Measurements from ENCODE around the gene KRTAP4-16. TPM values are rescaled to one million over a fixed set of nuclear protein-coding genes. Genes with fewer than 3 reads are reported as not detected.
"Not testable (repeated sequence)": the region's sequence is repeated elsewhere in the genome, so short reads cannot be mapped to it uniquely, and the experiment has no call there.

Gene KRTAP4-16
- total RNA-seq, 1 donor from 2014 or later, result not detected

DNA sequence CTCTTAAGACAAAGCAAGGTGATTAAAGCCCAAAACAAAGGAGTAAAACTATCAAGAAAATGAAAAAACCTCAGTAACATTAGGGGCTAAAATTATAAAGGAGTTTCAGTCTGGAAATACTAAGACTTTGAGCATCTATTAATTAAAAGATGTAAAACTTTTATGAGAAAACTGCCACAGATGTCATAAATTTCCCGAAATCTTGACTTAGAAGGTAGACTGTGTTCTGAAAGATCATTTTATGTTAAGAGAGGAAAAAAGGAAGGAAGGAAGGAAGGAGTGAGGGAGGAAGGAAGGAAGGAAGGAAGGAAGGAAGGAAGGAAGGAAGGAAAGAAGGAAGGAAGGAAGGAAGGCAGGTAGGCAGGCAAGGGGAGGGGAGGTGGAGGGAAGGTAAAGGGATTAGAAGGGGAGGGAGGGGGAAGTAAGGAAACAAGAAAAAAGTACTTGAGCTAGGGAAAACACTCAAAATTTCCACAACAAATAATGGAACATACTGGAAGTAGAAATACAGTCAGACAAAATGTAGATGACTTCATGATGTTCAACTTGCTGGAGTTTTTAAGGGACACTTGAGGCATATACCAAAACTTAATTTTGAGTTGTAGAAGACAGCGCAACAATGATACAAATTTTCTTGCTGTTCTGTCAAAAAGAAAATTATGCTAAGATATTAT lies 45.7 kb upstream of the KRTAP4-16 start:
- peaks cover 17% of the 10 kb centered on the region for H3K27me3 Mint-ChIP-seq (ENCODE audit: low read depth)
- H3K4me3 Mint-ChIP-seq, result no peak overlapping the region
- H3K9me3 Mint-ChIP-seq, result peaks cover 7% of the 10 kb centered on the region
- no peaks in the 10 kb centered on the region for H3K4me1 Mint-ChIP-seq
- no peak overlapping the region for H3K27ac Mint-ChIP-seq (ENCODE audit: unreplicated experiment)
- no peak for TF ChIP-seq CTCF (conservative IDR thresholded peaks at IDR 0.05)
- peaks cover 4% of the 10 kb centered on the region for H3K36me3 Mint-ChIP-seq (ENCODE audit: low read depth)
- DNase-seq (ENCODE audit: low read depth, low spot score), result no peak

- no peaks in the 10 kb centered on the region for H3K4me1 Mint-ChIP-seq
- no peak for TF ChIP-seq CTCF (conservative IDR thresholded peaks at IDR 0.05)
- H3K27me3 Mint-ChIP-seq (ENCODE audit: low read depth), result peaks cover 17% of the 10 kb centered on the region
- peaks cover 10% of the 10 kb centered on the region for H3K36me3 Mint-ChIP-seq (ENCODE audit: low read depth)
- H3K27ac Mint-ChIP-seq (ENCODE audit: unreplicated experiment), result no peak overlapping the region
- DNase-seq (ENCODE audit: low read depth, low spot score), result no peak
- H3K9me3 Mint-ChIP-seq, result peaks cover 18% of the 10 kb centered on the region
- H3K4me3 Mint-ChIP-seq, result no peak overlapping the region
Observed at GRCh38 chr17:41145261-41145660, 43.3 kb upstream of the KRTAP4-16 start.

DNA sequence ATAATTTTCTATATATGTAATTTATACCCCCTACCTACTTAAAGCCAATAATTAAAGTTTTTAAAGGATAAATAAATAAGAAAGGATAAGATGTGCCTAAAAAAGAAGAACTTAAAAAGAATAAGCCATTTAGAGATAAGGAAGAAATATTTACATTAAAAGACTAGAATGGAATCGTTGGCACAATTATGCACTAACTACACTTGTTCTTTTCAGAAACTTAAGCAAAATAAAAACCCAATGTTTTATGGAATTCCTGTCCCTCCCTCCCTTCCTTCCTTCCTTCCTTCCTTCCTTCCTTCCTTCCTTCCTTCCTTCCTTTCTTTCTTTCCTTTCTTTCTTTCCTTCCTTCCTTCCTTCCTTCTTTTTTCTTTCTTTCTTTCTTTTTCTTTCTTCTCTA lies 42.8 kb upstream of the KRTAP4-16 start:
- TF ChIP-seq CTCF (conservative IDR thresholded peaks at IDR 0.05), result no peak
- Mint-ChIP-seq H3K27me3 (ENCODE audit: low read depth) (peaks cover 17% of the 10 kb centered on the region), H3K4me3 (no peak overlapping the region), H3K4me1 (no peaks in the 10 kb centered on the region), H3K27ac (ENCODE audit: unreplicated experiment) (no peak overlapping the region), H3K9me3 (peaks cover 18% of the 10 kb centered on the region), H3K36me3 (ENCODE audit: low read depth) (peaks cover 10% of the 10 kb centered on the region)
- no peak for DNase-seq (ENCODE audit: low read depth, low spot score)

- Mint-ChIP-seq H3K9me3 (peaks cover 30% of the 10 kb centered on the region), H3K4me3 (no peak overlapping the region), H3K4me1 (no peaks in the 10 kb centered on the region), H3K27me3 (ENCODE audit: low read depth) (peaks cover 5% of the 10 kb centered on the region), H3K36me3 (ENCODE audit: low read depth) (peaks cover 16% of the 10 kb centered on the region), H3K27ac (ENCODE audit: unreplicated experiment) (no peak overlapping the region)
- no peak for TF ChIP-seq CTCF (conservative IDR thresholded peaks at IDR 0.05)
- no peak for DNase-seq (ENCODE audit: low read depth, low spot score)
Observed at GRCh38 chr17:41141361-41141760, 39.4 kb upstream of the KRTAP4-16 start.

GRCh38 chr17:41140360-41141131 lies 38.5 kb upstream of the KRTAP4-16 start, which contains the start of gene KRTAP4-6:
TSS of gene KRTAP4-6 (minus strand) at chr17:41140544. CDS start at chr17:41140487, 57 bp downstream.
- Mint-ChIP-seq H3K4me1 (no peaks in the 10 kb centered on the region), H3K9me3 (peaks cover 30% of the 10 kb centered on the region), H3K4me3 (no peak within 1 kb of the TSS), H3K27ac (ENCODE audit: unreplicated experiment) (no peak within 1 kb of the TSS), H3K27me3 (ENCODE audit: low read depth) (peaks cover 5% of the 10 kb centered on the region), H3K36me3 (ENCODE audit: low read depth) (peaks cover 16% of the 10 kb centered on the region)
- no peak for DNase-seq (ENCODE audit: low read depth, low spot score)
- TF ChIP-seq CTCF (conservative IDR thresholded peaks at IDR 0.05), result no peak

DNA sequence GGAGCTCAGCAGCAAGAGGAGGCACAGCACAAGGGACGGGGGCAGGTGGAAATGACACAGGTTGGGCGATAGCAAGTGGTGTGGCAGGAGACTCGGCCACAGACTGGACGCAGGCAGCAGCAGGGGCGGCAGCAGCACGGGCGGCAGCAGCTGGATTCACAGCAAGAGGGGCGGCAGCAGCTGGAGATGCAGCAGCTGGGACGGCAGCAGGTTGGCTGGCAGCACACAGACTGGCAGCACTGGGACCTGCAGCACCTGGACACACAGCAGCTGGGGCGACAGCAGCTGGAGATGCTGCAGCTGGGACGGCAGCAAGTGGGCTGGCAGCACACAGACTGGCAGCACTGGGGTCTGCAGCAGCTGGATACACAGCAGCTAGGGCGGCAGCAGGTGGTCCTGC lies 37.9 kb upstream of the KRTAP4-16 start:
- H3K27ac Mint-ChIP-seq (ENCODE audit: unreplicated experiment); H3K4me3 Mint-ChIP-seq: not testable (repeated sequence)

More for the DNA sequence above, 37.9 kb upstream of the KRTAP4-16 start:
- H3K4me1 Mint-ChIP-seq; H3K27me3 Mint-ChIP-seq (ENCODE audit: low read depth); DNase-seq (ENCODE audit: low read depth, low spot score): not testable (repeated sequence)
- Mint-ChIP-seq H3K36me3 (ENCODE audit: low read depth) (peaks cover 16% of the 10 kb centered on the region), H3K9me3 (peaks cover 30% of the 10 kb centered on the region)

Measured in neural crest cell (in vitro differentiated cells).